ENCODE data around the gene NOS1AP. TPM values are rescaled to one million over a fixed set of nuclear protein-coding genes. Genes with fewer than 3 reads are reported as not detected.
A peak's percentile ranks its signal among the peaks of the same experiment; 100 is the strongest.

The NOS1AP gene
- total and polyA plus RNA-seq, 9 of the 15 experiments (the other 6 are each of a cell fraction or from before 2014, with no cell fraction given): 0.07 to 1.5 (median 0.22) TPM

DNA sequence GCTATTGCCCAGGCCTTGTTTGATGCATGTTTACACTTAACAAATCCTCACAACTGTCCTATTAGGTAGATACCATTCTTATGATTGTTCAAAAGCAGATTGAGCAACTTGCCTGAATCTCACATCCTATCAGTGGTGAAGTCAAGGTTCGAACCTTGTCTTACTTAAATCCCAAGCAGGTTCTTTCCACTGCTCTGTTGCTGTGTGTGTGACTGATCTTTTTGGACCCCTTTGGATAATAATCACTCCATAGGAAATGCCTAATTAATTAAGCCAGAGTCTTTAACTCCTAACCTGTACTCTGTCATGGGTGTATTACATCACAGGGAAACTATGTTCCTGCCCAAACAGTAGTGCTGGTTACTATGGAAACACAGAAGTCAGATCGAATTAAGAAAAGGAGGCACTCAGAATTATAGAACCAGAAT lies 222.9 kb downstream of the NOS1AP start:
- in situ Hi-C loops (cut with MboI): no loop called here
- intact Hi-C loops (cut with micrococcal nuclease): loop anchor here (5.0 kb wide), 1 partner anchor 50 kb away; no protein-coding TSS in a partner anchor
- Histone ChIP-seq H3K27me3 (ENCODE audit: control insufficient read depth in 2 of 2, insufficient read depth in 2 of 2, low read length in 2 of 2) (peaks cover 0 to 22% of the 10 kb centered on the region in 2 experiments; a peak in 2 of 5 replicates), H4K20me1 (replicated peaks; ENCODE audit: control insufficient read depth, insufficient read depth, low read length) (no peaks in the 10 kb centered on the region), H3K36me3 (ENCODE audit: control insufficient read depth, insufficient read depth, low read length) (no peaks in the 10 kb centered on the region), H3K9me1 (ENCODE audit: control insufficient read depth, insufficient read depth, low read length) (no peaks in the 10 kb centered on the region), H3K9ac (ENCODE audit: insufficient read depth in 1 of 2, low read depth in 2 of 2, low read length in 2 of 2) (no peak overlapping the region), H3K4me1 (replicated peaks in 1 of 2; ENCODE audit: control insufficient read depth in 2 of 2, insufficient read depth in 2 of 2, low read length in 2 of 2) (no peaks in the 10 kb centered on the region; a peak in 1 of 5 replicates), H3K4me3 (no peak overlapping the region), H3K27ac (ENCODE audit: extremely low read depth, low read depth, low read length) (no peak overlapping the region), H3K4me2 (ENCODE audit: insufficient read depth, low read length) (no peak overlapping the region), H2AFZ (ENCODE audit: low read depth, low read length) (no peak overlapping the region), H3K79me2 (ENCODE audit: control insufficient read depth, insufficient read depth, low read length) (no peaks in the 10 kb centered on the region), H3K9me3 (replicated peaks; ENCODE audit: control insufficient read depth, insufficient read depth, low read depth, low read length) (no peaks in the 10 kb centered on the region)
- 5% methylated on average over 2 of the region's 2 CpGs for WGBS (ENCODE audit: insufficient coverage, low coverage, missing lambda C conversion rate)
- ChIA-PET POLR2A (no interaction called here), CTCF (ENCODE audit: low intra/inter-chr PET ratio) (no interaction called here)
- BruUV-seq (replicated peaks): no TSS peak
- DNase-seq (ENCODE audit: extremely low read depth in 1 of 4, low spot score in 3 of 4) (no peak), ATAC-seq (no peak), FAIRE-seq (no peak)
- peak; percentile 61 for TF ChIP-seq RFX1 (IDR thresholded peaks at IDR 0.05)
- TF ChIP-seq ZNF695 (CRISPR knock-in tag; IDR thresholded peaks at IDR 0.05): no peak

DNA sequence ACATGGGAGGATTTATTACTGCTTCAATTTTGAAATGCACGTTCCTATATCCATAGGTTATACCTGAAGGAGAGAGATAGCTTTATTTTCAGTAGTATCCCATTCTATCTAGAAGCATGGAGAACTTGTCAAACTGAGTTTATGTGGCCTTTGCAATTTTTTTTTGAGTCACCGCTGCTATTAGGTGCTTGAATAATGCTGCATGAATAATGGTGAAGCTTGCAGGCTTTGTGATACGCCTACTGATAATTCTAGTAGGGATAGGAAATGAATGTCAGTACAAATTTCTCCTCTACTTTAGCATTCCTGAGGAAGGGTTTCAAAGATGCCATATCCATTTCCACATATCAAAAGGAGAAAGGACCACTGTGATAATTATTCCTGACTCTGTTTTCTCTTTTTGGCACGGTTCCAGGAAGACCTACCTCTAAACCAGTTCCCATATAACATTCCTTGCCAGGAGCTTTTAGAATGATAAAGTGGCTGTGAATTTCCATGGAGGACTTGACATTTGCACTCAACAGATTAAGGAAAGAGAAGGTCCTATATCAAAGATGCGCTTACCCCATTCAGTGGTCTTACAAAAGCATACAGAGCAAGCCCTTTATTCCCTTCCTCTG lies 223.7 kb downstream of the NOS1AP start:
- ChIA-PET POLR2A (no interaction called here), CTCF (ENCODE audit: low intra/inter-chr PET ratio) (no interaction called here)
- H3K4me3 ChIP-seq: no peak overlapping the region
- in situ Hi-C loops (cut with MboI): no loop called here
- no TSS peak for BruUV-seq (replicated peaks)
- H3K4me2 ChIP-seq (ENCODE audit: insufficient read depth, low read length): no peak overlapping the region
- TF ChIP-seq, protein P1, sequence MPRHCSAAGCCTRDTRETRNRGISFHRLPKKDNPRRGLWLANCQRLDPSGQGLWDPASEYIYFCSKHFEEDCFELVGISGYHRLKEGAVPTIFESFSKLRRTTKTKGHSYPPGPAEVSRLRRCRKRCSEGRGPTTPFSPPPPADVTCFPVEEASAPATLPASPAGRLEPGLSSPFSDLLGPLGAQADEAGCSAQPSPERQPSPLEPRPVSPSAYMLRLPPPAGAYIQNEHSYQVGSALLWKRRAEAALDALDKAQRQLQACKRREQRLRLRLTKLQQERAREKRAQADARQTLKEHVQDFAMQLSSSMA (CRISPR knock-in tag; IDR thresholded peaks at IDR 0.05): no peak
- TF ChIP-seq BACH1 (tag; IDR thresholded peaks at IDR 0.05): no peak
- TF ChIP-seq NFIX (CRISPR knock-in tag; IDR thresholded peaks at IDR 0.05; ENCODE audit: low read depth): peak; percentile 65
- no peak for TF ChIP-seq ZBTB7A (IDR thresholded peaks at IDR 0.05; ENCODE audit: borderline replicate concordance, control insufficient read depth, low read depth, low read length)
- no peak for TF ChIP-seq FOXJ3 (CRISPR knock-in tag; IDR thresholded peaks at IDR 0.05)
- peak; percentile 89 for TF ChIP-seq NFIC (IDR thresholded peaks at IDR 0.05)
- H3K79me2 ChIP-seq (ENCODE audit: control insufficient read depth, insufficient read depth, low read length): no peaks in the 10 kb centered on the region
- no peaks in the 10 kb centered on the region for H4K20me1 ChIP-seq (replicated peaks; ENCODE audit: control insufficient read depth, insufficient read depth, low read length)
- WGBS (ENCODE audit: insufficient coverage, low coverage, missing lambda C conversion rate): 15% methylated on average over 5 of the region's 5 CpGs
- H3K27ac ChIP-seq (ENCODE audit: extremely low read depth, low read depth, low read length): no peak overlapping the region
- H3K9me3 ChIP-seq (replicated peaks; ENCODE audit: control insufficient read depth, insufficient read depth, low read depth, low read length): no peaks in the 10 kb centered on the region
- H3K4me1 ChIP-seq (replicated peaks in 1 of 2; ENCODE audit: control insufficient read depth in 2 of 2, insufficient read depth in 2 of 2, low read length in 2 of 2): no peaks in the 10 kb centered on the region; a peak in 1 of 5 replicates
- intact Hi-C loops (cut with micrococcal nuclease): loop anchor here (5.0 kb wide), 1 partner anchor 49 kb away; no protein-coding TSS in a partner anchor
- H3K36me3 ChIP-seq (ENCODE audit: control insufficient read depth, insufficient read depth, low read length): no peaks in the 10 kb centered on the region
- peaks cover 3 to 21% of the 10 kb centered on the region in 2 experiments; a peak in 2 of 5 replicates for H3K27me3 ChIP-seq (ENCODE audit: control insufficient read depth in 2 of 2, insufficient read depth in 2 of 2, low read length in 2 of 2)
- no peak for ATAC-seq
- no peak overlapping the region for H2AFZ ChIP-seq (ENCODE audit: low read depth, low read length)
- no peak for DNase-seq (ENCODE audit: extremely low read depth in 1 of 4, low spot score in 3 of 4)
- H3K9ac ChIP-seq (ENCODE audit: insufficient read depth in 1 of 2, low read depth in 2 of 2, low read length in 2 of 2): no peak overlapping the region
- H3K9me1 ChIP-seq (ENCODE audit: control insufficient read depth, insufficient read depth, low read length): no peaks in the 10 kb centered on the region
- no peak for FAIRE-seq
